IMR-90 (cell line): ENCODE results near the gene PSMC5. TPM values are rescaled to one million over a fixed set of nuclear protein-coding genes. Genes with fewer than 3 reads are reported as not detected.

Source experiments
- ATAC-seq: fragments of 200-7000 bp; cut with Tn5 transposase; 2 replicates; pipeline ENCODE4 v1.9.1; 2020; ENCODE audit warnings: low read depth, mild to moderate bottlenecking, moderate library complexity
- BruUV-seq: library from RNA; stranded (reverse); fragments of 400-500 nt; replicated peaks from 2 replicates; lab custom pipeline; 2021; lab: Mats Ljungman, UMichigan
- CTCF ChIA-PET: fragments of 300-600 bp; formaldehyde crosslinking; extraction: SDS; loops from one replicate; lab custom pipeline; 2021; ENCODE audit warnings: antibody characterized with exemption; lab: Yijun Ruan, JAX
- POLR2A ChIA-PET: fragments of 300-600 bp; sonication (Branson Sonifier 250); formaldehyde crosslinking; loops from one replicate; lab custom pipeline; 2022; ENCODE audit warnings: antibody characterized with exemption; ENCODE audit not compliant: unreplicated experiment; lab: Charles Lee
- DNase-seq: peaks from one replicate; pipeline ENCODE4 v3.0.0; 2013
- H2AFZ ChIP-seq: replicated peaks from 2 replicates; pipeline ENCODE3; 2013; ENCODE audit warnings: low read length, mild to moderate bottlenecking; ENCODE audit not compliant: poor library complexity
- H2AK5ac ChIP-seq: 2 replicates; pipeline ENCODE4 v1.6.1; 2013; ENCODE audit warnings: low read depth, low read length, inconsistent platforms
- H2AK9ac ChIP-seq: replicated peaks from 2 replicates; pipeline ENCODE3; 2013; ENCODE audit warnings: mild to moderate bottlenecking, low read depth, low read length, moderate library complexity; ENCODE audit not compliant: poor library complexity
- H2BK120ac ChIP-seq: 2 replicates; pipeline ENCODE4 v1.6.1; 2013; ENCODE audit warnings: low read depth, low read length, inconsistent platforms
- H2BK15ac ChIP-seq: 3 replicates; pipeline ENCODE4 v1.6.1; 2013; ENCODE audit warnings: low read depth, low read length, inconsistent platforms
- H2BK20ac ChIP-seq: 2 replicates; pipeline ENCODE4 v1.6.1; 2013; ENCODE audit warnings: low read depth, mild to moderate bottlenecking, inconsistent platforms, low read length, moderate library complexity
- H2BK5ac ChIP-seq: 2 replicates; pipeline ENCODE4 v1.6.1; 2013; ENCODE audit warnings: mild to moderate bottlenecking, low read depth, low read length, inconsistent platforms; ENCODE audit not compliant: poor library complexity, severe bottlenecking
- H3K14ac ChIP-seq: replicated peaks from 2 replicates; pipeline ENCODE4 v1.6.1; 2013; ENCODE audit warnings: low read depth, low read length, inconsistent platforms
- H3K18ac ChIP-seq: 2 replicates; pipeline ENCODE4 v1.6.1; 2013; ENCODE audit warnings: low read depth, low read length, control low read depth
- H3K23ac ChIP-seq: 2 replicates; pipeline ENCODE4 v1.6.1; 2013; ENCODE audit warnings: low read depth, low read length, inconsistent platforms
- H3K27ac ChIP-seq: 2 replicates; pipeline ENCODE4 v1.5.1; 2013; ENCODE audit warnings: mild to moderate bottlenecking, control low read depth, low read length; ENCODE audit not compliant: insufficient read depth
- H3K27me3 ChIP-seq: 2 replicates; pipeline ENCODE4 v1.6.1; 2013; ENCODE audit warnings: low read length; ENCODE audit not compliant: control insufficient read depth, insufficient read depth
- H3K36me3 ChIP-seq: 2 replicates; pipeline ENCODE4 v1.6.1; 2013; ENCODE audit warnings: low read length, mixed read lengths; ENCODE audit not compliant: control insufficient read depth, insufficient read depth
- H3K4ac ChIP-seq: 2 replicates; pipeline ENCODE4 v1.6.1; 2013; ENCODE audit warnings: low read depth, low read length, inconsistent platforms
- H3K4me1 ChIP-seq: 2 replicates; pipeline ENCODE4 v1.6.1; 2013; ENCODE audit warnings: low read length, mixed read lengths; ENCODE audit not compliant: control insufficient read depth, insufficient read depth
- H3K4me2 ChIP-seq: 2 replicates; pipeline ENCODE4 v1.6.1; 2013; ENCODE audit warnings: low read depth, mild to moderate bottlenecking, control low read depth, low read length, moderate library complexity
- H3K4me3 ChIP-seq: 2 replicates; pipeline ENCODE4 v1.5.1; 2013; ENCODE audit warnings: low read depth, mild to moderate bottlenecking, control low read depth, low read length, moderate library complexity; ENCODE audit not compliant: insufficient read depth
- H3K56ac ChIP-seq: 2 replicates; pipeline ENCODE4 v1.6.1; 2013; ENCODE audit warnings: low read length, inconsistent platforms; ENCODE audit not compliant: insufficient read depth; ENCODE audit errors: extremely low read depth
- H3K79me1 ChIP-seq, 2 experiments: 2 replicates each; pipeline ENCODE4 v1.6.1; 2013; ENCODE audit warnings: low read length in 2 of 2, inconsistent platforms in 1 of 2, low read depth in 1 of 2
- H3K9ac ChIP-seq: 2 replicates; pipeline ENCODE4 v1.6.1; 2013; ENCODE audit warnings: low read depth, low read length, control low read depth
- H3K9me1 ChIP-seq: 2 replicates; pipeline ENCODE4 v1.6.1; 2013; ENCODE audit warnings: low read length, inconsistent platforms; ENCODE audit not compliant: insufficient read depth
- H3K9me3 ChIP-seq: 2 replicates; pipeline ENCODE4 v1.6.1; 2013; ENCODE audit warnings: low read length; ENCODE audit not compliant: control insufficient read depth, insufficient read depth
- H4K20me1 ChIP-seq: 2 replicates; pipeline ENCODE4 v1.6.1; 2013; ENCODE audit warnings: low read length, inconsistent platforms; ENCODE audit not compliant: insufficient read depth
- H4K5ac ChIP-seq: 2 replicates; pipeline ENCODE4 v1.6.1; 2013; ENCODE audit warnings: mild to moderate bottlenecking, low read depth, low read length, control low read depth
- H4K8ac ChIP-seq, 2 experiments: 2 replicates each; pipeline ENCODE4 v1.6.1; 2013; ENCODE audit warnings: low read depth in 2 of 2, low read length in 2 of 2, control low read depth in 1 of 2, inconsistent platforms in 1 of 2
- H4K91ac ChIP-seq: 2 replicates; pipeline ENCODE4 v1.6.1; 2013; ENCODE audit warnings: low read depth, low read length, inconsistent platforms; ENCODE audit not compliant: insufficient read depth
- BHLHE40 ChIP-seq: fragments of 150-350 bp; IDR thresholded peaks from 2 replicates; pipeline ENCODE4 v1.6.1; 2016; ENCODE audit warnings: mild to moderate bottlenecking, low read depth, low read length
- CEBPB ChIP-seq: IDR thresholded peaks from 2 replicates; pipeline ENCODE4 v1.6.1; 2012; ENCODE audit warnings: low read depth, low read length, improper control_type of control experiment
- CHD1 ChIP-seq: IDR thresholded peaks from 2 replicates; pipeline ENCODE4 v1.6.1; 2012; ENCODE audit warnings: low read depth, low read length, improper control_type of control experiment
- FOS ChIP-seq: fragments of 150-350 bp; IDR thresholded peaks from 2 replicates; pipeline ENCODE4 v1.6.1; 2016; ENCODE audit warnings: low read depth, low read length
- MAZ ChIP-seq: IDR thresholded peaks from 2 replicates; pipeline ENCODE4 v1.6.1; 2012; ENCODE audit warnings: low read depth, mild to moderate bottlenecking, low read length, improper control_type of control experiment, moderate library complexity, borderline replicate concordance
- NFE2L2 ChIP-seq: fragments of 150-350 bp; IDR thresholded peaks from 2 replicates; pipeline ENCODE4 v1.6.1; 2016; ENCODE audit warnings: low read depth, mild to moderate bottlenecking, low read length
- POLR2A ChIP-seq: IDR thresholded peaks from 2 replicates; pipeline ENCODE4 v1.6.1; 2012; ENCODE audit warnings: mild to moderate bottlenecking, low read depth, low read length
- RCOR1 ChIP-seq: IDR thresholded peaks from 2 replicates; pipeline ENCODE4 v1.6.1; 2012; ENCODE audit warnings: mild to moderate bottlenecking, low read length, improper control_type of control experiment; ENCODE audit not compliant: insufficient replicate concordance
- RFX5 ChIP-seq: IDR thresholded peaks from 2 replicates; pipeline ENCODE4 v1.8.0; 2012; ENCODE audit warnings: low read depth, mild to moderate bottlenecking, low read length, moderate library complexity
- SMC3 ChIP-seq: fragments of 150-350 bp; IDR thresholded peaks from 2 replicates; pipeline ENCODE4 v1.6.1; 2016; ENCODE audit warnings: low read depth, mild to moderate bottlenecking, antibody characterized with exemption, low read length, moderate library complexity
- WGBS, 2 experiments: methylation state at CpG; one replicate each; pipeline versions ENCODE4 v1.1.5 to v1.1.7; 2013; ENCODE audit warnings: missing lambda C conversion rate in 2 of 2; ENCODE audit not compliant: insufficient read length in 1 of 2; ENCODE audit errors: extremely low coverage in 2 of 2; 5-methylcytosine and 5-hydroxymethylcytosine counted together
- dilution Hi-C: fragments of 300-500 bp; cut with HindIII; formaldehyde crosslinking; loops from one replicate; pipeline ENCODE4 v1.14.3; 2018; ENCODE audit warnings: low sequenced_read_pairs; ENCODE audit not compliant: unreplicated experiment
- in situ Hi-C: fragments of 300-500 bp; cut with MboI; formaldehyde crosslinking; loops from 3 replicates; pipeline ENCODE4 v1.14.3; 2019; ENCODE audit warnings: low sequenced_read_pairs, inconsistent platforms, mixed read lengths
- intact Hi-C: fragments of 100-400 bp; cut with micrococcal nuclease; formaldehyde crosslinking; loops from 2 replicates; pipeline ENCODE4 v1.10.0; 2022
- polyA plus RNA-seq, 3 experiments: library from polyadenylated mRNA; depleted of rRNA; stranded (reverse); fragments of >200 nt; gene quantifications; 2 replicates each; pipeline ENCODE4 v1.2.3, GENCODE V29; 2012; ENCODE audit warnings: low replicate concordance in 1 of 3
- total RNA-seq: library from RNA; depleted of rRNA; stranded (reverse); fragments of >200 nt; gene quantifications from 2 replicates; pipeline ENCODE4 v1.2.3, GENCODE V29; 2012
- TF ChIP-seq, protein P1 (sequence below): fragments of 150-350 bp; IDR thresholded peaks from 2 replicates; pipeline ENCODE4 v1.6.1; 2016; ENCODE audit warnings: low read depth, mild to moderate bottlenecking, low read length, moderate library complexity, borderline replicate concordance
- TF ChIP-seq, protein P2 (sequence below): conservative IDR thresholded peaks from 2 replicates; pipeline ENCODE4 v1.5.1; 2012; ENCODE audit warnings: mild to moderate bottlenecking, low read depth, low read length, improper control_type of control experiment

Gene PSMC5
- total and polyA plus RNA-seq, 2 of the 4 experiments (the other 2 are of a cell fraction): 105 to 165 TPM

DNA sequence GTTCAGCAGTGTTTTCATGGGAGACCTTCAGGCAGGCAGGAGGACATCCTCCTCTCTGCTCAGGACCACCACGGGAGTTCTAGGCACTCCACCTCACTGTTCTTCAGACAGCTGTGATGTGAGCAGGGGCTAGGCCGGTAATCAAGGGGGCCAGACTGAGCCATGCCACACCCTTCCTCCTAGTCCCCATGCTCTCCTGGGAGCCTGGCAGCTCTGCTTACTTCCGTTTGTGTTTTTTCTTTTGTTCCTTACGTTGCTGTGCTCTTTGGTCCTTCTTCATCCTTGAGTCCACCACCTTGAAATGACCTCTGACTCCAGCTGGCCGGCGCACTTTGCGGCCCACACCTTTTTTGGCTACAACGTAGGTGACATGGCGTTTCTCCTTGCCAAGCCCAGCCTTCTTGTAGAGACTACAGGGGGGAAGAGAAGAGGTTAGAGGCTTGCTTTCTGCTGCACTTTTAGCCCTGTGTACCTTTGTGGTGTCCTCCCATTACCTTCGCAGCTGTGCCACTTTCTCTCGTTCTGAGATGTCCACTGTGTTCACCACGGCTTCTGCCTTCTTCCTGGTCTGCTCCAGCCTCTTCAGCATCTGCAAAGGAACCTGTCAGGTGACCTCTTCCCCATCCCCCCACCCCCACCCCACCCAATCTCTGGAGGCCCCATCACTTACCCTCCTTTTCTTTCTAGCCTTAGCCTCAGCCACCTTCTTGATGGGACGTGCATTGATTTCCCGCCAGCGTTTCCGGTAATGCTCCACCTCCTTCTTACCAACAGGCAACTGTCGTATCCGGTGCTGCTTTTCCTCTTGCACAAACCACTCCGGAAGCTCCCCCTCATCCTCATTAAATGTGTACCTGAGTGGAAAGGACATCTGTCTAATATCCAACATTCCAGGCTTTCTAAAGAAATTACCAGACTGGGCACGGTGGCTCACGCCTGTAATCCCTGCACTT, 7.4 kb upstream of the PSMC5 start (continued):
- TF ChIP-seq, protein P1, sequence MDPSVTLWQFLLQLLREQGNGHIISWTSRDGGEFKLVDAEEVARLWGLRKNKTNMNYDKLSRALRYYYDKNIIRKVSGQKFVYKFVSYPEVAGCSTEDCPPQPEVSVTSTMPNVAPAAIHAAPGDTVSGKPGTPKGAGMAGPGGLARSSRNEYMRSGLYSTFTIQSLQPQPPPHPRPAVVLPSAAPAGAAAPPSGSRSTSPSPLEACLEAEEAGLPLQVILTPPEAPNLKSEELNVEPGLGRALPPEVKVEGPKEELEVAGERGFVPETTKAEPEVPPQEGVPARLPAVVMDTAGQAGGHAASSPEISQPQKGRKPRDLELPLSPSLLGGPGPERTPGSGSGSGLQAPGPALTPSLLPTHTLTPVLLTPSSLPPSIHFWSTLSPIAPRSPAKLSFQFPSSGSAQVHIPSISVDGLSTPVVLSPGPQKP: no peak

DNA sequence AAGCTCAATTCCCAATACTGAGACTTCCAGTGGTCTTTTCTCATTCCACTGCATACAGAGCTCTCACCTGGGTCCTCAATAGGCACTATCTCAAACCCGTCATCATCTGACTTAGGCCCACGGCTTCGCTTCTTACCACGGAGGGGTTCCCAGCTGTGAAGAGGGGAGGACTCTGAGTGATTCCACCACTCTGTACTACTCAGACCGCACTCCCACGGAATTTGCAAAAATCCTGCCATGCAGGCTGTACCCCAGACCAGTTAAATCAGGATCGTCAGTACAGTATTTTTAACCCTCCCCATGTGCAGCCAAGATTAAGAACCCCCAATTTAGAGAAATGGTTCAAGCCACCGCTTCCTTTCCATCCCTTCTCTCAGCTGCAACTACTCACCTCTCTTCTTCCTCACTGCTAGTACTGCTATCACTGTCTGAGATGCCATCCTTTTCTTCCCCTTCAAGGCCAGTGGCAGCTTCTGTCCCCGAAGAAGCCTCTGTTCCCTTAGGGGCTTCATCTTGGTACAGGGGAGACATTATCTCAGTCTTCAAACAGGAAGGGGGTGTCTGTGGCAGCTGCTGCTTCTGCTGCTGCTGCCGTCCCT, 6.2 kb upstream of the PSMC5 start:
- H2AFZ ChIP-seq: no peak overlapping the region
- TF ChIP-seq RFX5 (no peak), RCOR1 (no peak), FOS (no peak), MAZ (no peak), BHLHE40 (no peak), NFE2L2 (no peak), CEBPB (no peak), SMC3 (no peak), CHD1 (no peak), POLR2A (no peak)
- TF ChIP-seq, protein P2, sequence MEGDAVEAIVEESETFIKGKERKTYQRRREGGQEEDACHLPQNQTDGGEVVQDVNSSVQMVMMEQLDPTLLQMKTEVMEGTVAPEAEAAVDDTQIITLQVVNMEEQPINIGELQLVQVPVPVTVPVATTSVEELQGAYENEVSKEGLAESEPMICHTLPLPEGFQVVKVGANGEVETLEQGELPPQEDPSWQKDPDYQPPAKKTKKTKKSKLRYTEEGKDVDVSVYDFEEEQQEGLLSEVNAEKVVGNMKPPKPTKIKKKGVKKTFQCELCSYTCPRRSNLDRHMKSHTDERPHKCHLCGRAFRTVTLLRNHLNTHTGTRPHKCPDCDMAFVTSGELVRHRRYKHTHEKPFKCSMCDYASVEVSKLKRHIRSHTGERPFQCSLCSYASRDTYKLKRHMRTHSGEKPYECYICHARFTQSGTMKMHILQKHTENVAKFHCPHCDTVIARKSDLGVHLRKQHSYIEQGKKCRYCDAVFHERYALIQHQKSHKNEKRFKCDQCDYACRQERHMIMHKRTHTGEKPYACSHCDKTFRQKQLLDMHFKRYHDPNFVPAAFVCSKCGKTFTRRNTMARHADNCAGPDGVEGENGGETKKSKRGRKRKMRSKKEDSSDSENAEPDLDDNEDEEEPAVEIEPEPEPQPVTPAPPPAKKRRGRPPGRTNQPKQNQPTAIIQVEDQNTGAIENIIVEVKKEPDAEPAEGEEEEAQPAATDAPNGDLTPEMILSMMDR: no peak

More for the DNA sequence above, 6.2 kb upstream of the PSMC5 start:
- no peak overlapping the region for H3K23ac ChIP-seq
- no peak overlapping the region for H3K56ac ChIP-seq
- no peak overlapping the region for H2AK5ac ChIP-seq
- peaks cover 32% of the 10 kb centered on the region for H4K20me1 ChIP-seq
- no peak overlapping the region for H4K8ac ChIP-seq
- ChIA-PET CTCF (no interaction called here), POLR2A (interaction anchor here (0.6 kb wide), 1 partner anchor 19 kb away, joined by 4 read pairs; no protein-coding TSS in a partner anchor)
- H3K9me1 ChIP-seq: peaks cover 28% of the 10 kb centered on the region
- H2BK15ac ChIP-seq: no peak overlapping the region
- H4K5ac ChIP-seq: no peak overlapping the region
- no peak overlapping the region for H3K4me3 ChIP-seq
- dilution Hi-C loops: no loop called here
- peaks cover 37 to 83% of the 10 kb centered on the region in 2 experiments for H3K79me1 ChIP-seq
- no peak overlapping the region for H4K91ac ChIP-seq
- H3K4me2 ChIP-seq: no peak overlapping the region
- in situ Hi-C loops: no loop called here
- peaks cover 10% of the 10 kb centered on the region for H3K4me1 ChIP-seq
- H2BK120ac ChIP-seq: no peak overlapping the region
- no peak overlapping the region for H2BK20ac ChIP-seq
- no peak overlapping the region for H3K18ac ChIP-seq
- no peak overlapping the region for H3K9ac ChIP-seq
- no peaks in the 10 kb centered on the region for H3K27me3 ChIP-seq
- no peak overlapping the region for H2AK9ac ChIP-seq
- H3K36me3 ChIP-seq: peaks cover 82% of the 10 kb centered on the region
- H2BK5ac ChIP-seq: no peak overlapping the region
- DNase-seq (no peak), ATAC-seq (no peak)
- BruUV-seq: no TSS peak
- no peak overlapping the region for H3K27ac ChIP-seq
- WGBS, 2 experiments: 93% methylated on average over 2 of the region's 10 CpGs; no CpG with 5 or more reads in 1 of the 2 experiments
- intact Hi-C loops: no loop called here
- H3K4ac ChIP-seq: no peak overlapping the region
- H3K9me3 ChIP-seq: no peaks in the 10 kb centered on the region
- no peak overlapping the region for H3K14ac ChIP-seq
